ENCODE results near the gene GLUL.

- TF ChIP-seq ZFP3 (CRISPR knock-in tag; IDR thresholded peaks at IDR 0.05): no peak
- TF ChIP-seq RARB (CRISPR knock-in tag; IDR thresholded peaks at IDR 0.05): no peak
- no peak for TF ChIP-seq CREB5 (CRISPR knock-in tag; IDR thresholded peaks at IDR 0.05; ENCODE audit: low read depth)
- TF ChIP-seq ARNTL (CRISPR knock-in tag; IDR thresholded peaks at IDR 0.05; ENCODE audit: borderline replicate concordance, low read depth): no peak
- TF ChIP-seq ESRRG (CRISPR knock-in tag; IDR thresholded peaks at IDR 0.05): no peak
- no peak for TF ChIP-seq ZNF8 (CRISPR knock-in tag; IDR thresholded peaks at IDR 0.05)
- TF ChIP-seq PPARA (CRISPR knock-in tag; IDR thresholded peaks at IDR 0.05; ENCODE audit: borderline replicate concordance): no peak
- no peak for TF ChIP-seq ZFP30 (CRISPR knock-in tag; IDR thresholded peaks at IDR 0.05)
- no peak for TF ChIP-seq PATZ1 (CRISPR knock-in tag; IDR thresholded peaks at IDR 0.05; ENCODE audit: borderline replicate concordance)
- TF ChIP-seq TCF4 (CRISPR knock-in tag; IDR thresholded peaks at IDR 0.05; ENCODE audit: borderline replicate concordance): no peak
- TF ChIP-seq ZC3H10 (CRISPR knock-in tag; IDR thresholded peaks at IDR 0.05): no peak
- TF ChIP-seq ISL1 (CRISPR knock-in tag; IDR thresholded peaks at IDR 0.05): no peak
Observed at GRCh38 chr1:182339684-182340083, 51.9 kb downstream of the GLUL start.
